SK-N-SH treated with all-trans-retinoic acid at 6 μM for 48 hours (cell line): ENCODE data around the gene GRIA4.

ENCODE experiments used
- ATAC-seq: fragments of 200-7000 bp; cut with Tn5 transposase; 3 replicates; pipeline ENCODE4 v1.9.1; 2020; ENCODE audit warnings: mild to moderate bottlenecking, moderate library complexity
- ARNTL ChIP-seq: fragments of 450-650 bp; formaldehyde crosslinking; IDR thresholded peaks from 2 replicates; pipeline ENCODE4 v1.5.0; 2020; ENCODE audit warnings: low read depth, mild to moderate bottlenecking, moderate library complexity, borderline replicate concordance
- BACH2 ChIP-seq: fragments of 250-450 bp; sonication (Bioruptor Pico); IDR thresholded peaks from 2 replicates; pipeline ENCODE4 v1.9.0; 2021; ENCODE audit warnings: mild to moderate bottlenecking, borderline replicate concordance
- CREB5 ChIP-seq: fragments of 250-450 bp; sonication (Bioruptor Pico); IDR thresholded peaks from 2 replicates; pipeline ENCODE4 v1.5.1; 2020; ENCODE audit warnings: low read depth, mild to moderate bottlenecking, moderate library complexity
- CSDC2 ChIP-seq: fragments of 250-450 bp; sonication (Bioruptor Pico); IDR thresholded peaks from 2 replicates; pipeline ENCODE4 v1.5.0; 2020; ENCODE audit warnings: mild to moderate bottlenecking, moderate library complexity
- ESRRG ChIP-seq: fragments of 250-450 bp; sonication (Bioruptor Pico); IDR thresholded peaks from 2 replicates; pipeline ENCODE4 v1.6.1; 2021; ENCODE audit warnings: mild to moderate bottlenecking
- ISL1 ChIP-seq: fragments of 250-450 bp; sonication (Bioruptor Pico); IDR thresholded peaks from 2 replicates; pipeline ENCODE4 v2.1.2; 2022; ENCODE audit warnings: mild to moderate bottlenecking, moderate library complexity
- OSR1 ChIP-seq: fragments of 250-450 bp; sonication (Bioruptor Pico); IDR thresholded peaks from 2 replicates; pipeline ENCODE4 v1.8.0; 2022; ENCODE audit warnings: moderate library complexity, mild to moderate bottlenecking, inconsistent platforms
- PATZ1 ChIP-seq: fragments of 250-450 bp; sonication (Bioruptor Pico); IDR thresholded peaks from 2 replicates; pipeline ENCODE4 v1.8.0; 2020; ENCODE audit warnings: mild to moderate bottlenecking, moderate library complexity, borderline replicate concordance
- POU6F1 ChIP-seq: fragments of 250-450 bp; sonication (Bioruptor Pico); IDR thresholded peaks from 2 replicates; pipeline ENCODE4 v1.8.0; 2021; ENCODE audit warnings: low read depth, mild to moderate bottlenecking, moderate library complexity, borderline replicate concordance
- PPARA ChIP-seq: fragments of 250-450 bp; sonication (Bioruptor Pico); IDR thresholded peaks from 2 replicates; pipeline ENCODE4 v1.5.0; 2020; ENCODE audit warnings: mild to moderate bottlenecking, borderline replicate concordance
- RARB ChIP-seq: fragments of 250-450 bp; sonication (Bioruptor Pico); IDR thresholded peaks from 2 replicates; pipeline ENCODE4 v1.8.0; 2021; ENCODE audit warnings: mild to moderate bottlenecking, moderate library complexity
- SNAI2 ChIP-seq: fragments of 250-450 bp; sonication (Bioruptor Pico); IDR thresholded peaks from 2 replicates; pipeline ENCODE4 v1.5.0; 2020; ENCODE audit warnings: mild to moderate bottlenecking, moderate library complexity
- TCF4 ChIP-seq: fragments of 250-450 bp; sonication (Bioruptor Pico); IDR thresholded peaks from 2 replicates; pipeline ENCODE4 v1.8.0; 2021; ENCODE audit warnings: mild to moderate bottlenecking, moderate library complexity, borderline replicate concordance
- TSHZ2 ChIP-seq: fragments of 250-450 bp; sonication (Bioruptor Pico); IDR thresholded peaks from 2 replicates; pipeline ENCODE4 v1.5.0; 2020; ENCODE audit warnings: mild to moderate bottlenecking, moderate library complexity
- ZFP3 ChIP-seq: fragments of 250-450 bp; sonication (Bioruptor Pico); IDR thresholded peaks from 2 replicates; pipeline ENCODE4 v1.5.0; 2020; ENCODE audit warnings: mild to moderate bottlenecking, moderate library complexity
- ZFP30 ChIP-seq: fragments of 450-650 bp; formaldehyde crosslinking; IDR thresholded peaks from 2 replicates; pipeline ENCODE4 v1.5.0; 2022; ENCODE audit warnings: mild to moderate bottlenecking, moderate library complexity
- ZNF565 ChIP-seq: fragments of 450-650 bp; formaldehyde crosslinking; conservative IDR thresholded peaks from 2 replicates; pipeline ENCODE4 v1.5.0; 2020; ENCODE audit warnings: low read depth, mild to moderate bottlenecking, moderate library complexity
- ZNF70 ChIP-seq: fragments of 450-650 bp; formaldehyde crosslinking; IDR thresholded peaks from 2 replicates; pipeline ENCODE4 v1.5.0; 2020; ENCODE audit warnings: mild to moderate bottlenecking, moderate library complexity
- ZNF8 ChIP-seq: fragments of 450-650 bp; formaldehyde crosslinking; IDR thresholded peaks from 2 replicates; pipeline ENCODE4 v1.5.0; 2020; ENCODE audit warnings: mild to moderate bottlenecking, moderate library complexity

The GRIA4 gene

GRCh38 chr11:106011481-106011880, 401.6 kb downstream of the GRIA4 start:
- TF ChIP-seq ARNTL (CRISPR knock-in tag) (no peak), RARB (no peak), OSR1 (CRISPR knock-in tag) (no peak), TCF4 (CRISPR knock-in tag) (no peak), BACH2 (CRISPR knock-in tag) (no peak), CSDC2 (CRISPR knock-in tag) (no peak), ESRRG (no peak), PATZ1 (CRISPR knock-in tag) (no peak), ISL1 (CRISPR knock-in tag) (no peak), TSHZ2 (CRISPR knock-in tag) (no peak), ZFP3 (CRISPR knock-in tag) (no peak), ZNF70 (CRISPR knock-in tag) (no peak), CREB5 (CRISPR knock-in tag) (no peak), ZFP30 (no peak), POU6F1 (CRISPR knock-in tag) (no peak), PPARA (no peak), ZNF8 (CRISPR knock-in tag) (no peak)
- ATAC-seq = no peak

- ATAC-seq = peak; percentile 97
- 0 out of 2 replicates have a peak, but pooled peaks have one; percentile 26 for TF ChIP-seq TSHZ2 (CRISPR knock-in tag)
- peak; percentile 90 for TF ChIP-seq CREB5 (CRISPR knock-in tag)
- no peak for TF ChIP-seq RARB
- peak; percentile 64 for TF ChIP-seq ISL1 (CRISPR knock-in tag)
- 0 out of 2 replicates have a peak, but pooled peaks have one; percentile 32 for TF ChIP-seq ZFP3 (CRISPR knock-in tag)
These were observed 402.9 kb downstream of the GRIA4 start for GRCh38 chr11:106012744-106013143.

- ATAC-seq = no peak
- TF ChIP-seq ARNTL (CRISPR knock-in tag) (no peak), TSHZ2 (CRISPR knock-in tag) (no peak), SNAI2 (CRISPR knock-in tag) (no peak), ZNF70 (CRISPR knock-in tag) (no peak), ZFP3 (CRISPR knock-in tag) (no peak), ZNF565 (CRISPR knock-in tag) (no peak), CREB5 (CRISPR knock-in tag) (no peak)
These were observed 404.2 kb downstream of the GRIA4 start for GRCh38 chr11:106014035-106014434.
